Mucosa of descending colon (tissue), 3 donors: ENCODE data around the gene NUDT2. TPM values are rescaled to one million over a fixed set of nuclear protein-coding genes. Genes with fewer than 3 reads are reported as not detected.
"Not testable (repeated sequence)": the region's sequence is repeated elsewhere in the genome, so short reads cannot be mapped to it uniquely, and the experiment has no call there.

ENCODE experiments used
- ATAC-seq: fragments of 200-7000 bp; cut with Tn5 transposase; one replicate; pipeline ENCODE4 v1.9.1; 2020; ENCODE audit warnings: mild to moderate bottlenecking, moderate library complexity
- DNase-seq, 3 donors: peaks; one replicate each; pipeline ENCODE4 v3.0.0-alpha.2; 2020
- H3K36me3 ChIP-seq: fragments of 200-600 bp; one replicate; pipeline ENCODE4 v1.8.0; 2021; ENCODE audit warnings: low read depth, mild to moderate bottlenecking
- H3K4me1 ChIP-seq: fragments of 200-600 bp; one replicate; pipeline ENCODE4 v1.8.0; 2021; ENCODE audit warnings: low read depth, mild to moderate bottlenecking
- H3K4me3 ChIP-seq: fragments of 200-600 bp; one replicate; pipeline ENCODE4 v1.8.0; 2021; ENCODE audit warnings: mild to moderate bottlenecking
- H3K9me3 ChIP-seq: fragments of 200-600 bp; one replicate; pipeline ENCODE4 v1.8.0; 2021; ENCODE audit warnings: mild to moderate bottlenecking
- CTCF ChIP-seq: fragments of 200-600 bp; IDR thresholded peaks from one replicate; pipeline ENCODE4 v1.8.0; 2022; ENCODE audit warnings: antibody characterized with exemption, mild to moderate bottlenecking
- intact Hi-C, 2 donors: fragments of 100-400 bp; cut with DNase I in 1 of 2; cut with micrococcal nuclease in 1 of 2; formaldehyde crosslinking; loops; one replicate each; pipeline versions ENCODE4 v1.11.0 to v1.11.1; 2022; cut with DNase I, micrococcal nuclease
- total RNA-seq, 3 donors: library from RNA; stranded (reverse); fragmentation: NEBNext Ultra II Directional in 2 of 3; extraction: Animal tissue kit (Norgen Biotek cat#: 25700) in 2 of 3; gene quantifications; one replicate each; pipeline versions ENCODE4 v1.2.1 to v1.2.4, GENCODE V29; 2021 to 2023
- donor health status: DM: no; HTN: no; CAD: no; lungs with moderate emphysema.
- donor health status: DM: no; HTN: no; CAD: no.
- donor health status: DM: no; HTN: yes; CAD: no.

The NUDT2 gene
- total RNA-seq, 3 donors from 2014 or later, result 14.9 to 19.9 (median 17.2) TPM

- DNase-seq (no peak), ATAC-seq (no peak)
- Histone ChIP-seq H3K4me1 (no peaks in the 10 kb centered on the region), H3K9me3 (no peaks in the 10 kb centered on the region), H3K4me3 (no peak overlapping the region), H3K36me3 (no peaks in the 10 kb centered on the region)
- TF ChIP-seq CTCF, result no peak
- intact Hi-C loops, result no loop called here
Observed at GRCh38 chr9:34343605-34344004, 14.2 kb downstream of the NUDT2 start.

GRCh38 chr9:34346873-34347799 lies 17.8 kb downstream of the NUDT2 start:
- no peaks in the 10 kb centered on the region for H3K4me1 ChIP-seq
- no peak overlapping the region for H3K4me3 ChIP-seq
- DNase-seq, result no peak
- H3K9me3 ChIP-seq, result no peaks in the 10 kb centered on the region
- intact Hi-C loops, result no loop called here
- ATAC-seq, result no peak
- no peaks in the 10 kb centered on the region for H3K36me3 ChIP-seq
- no peak for TF ChIP-seq CTCF

- TF ChIP-seq CTCF, result no peak
- intact Hi-C loops, result no loop called here
- no peak for ATAC-seq
Observed at GRCh38 chr9:34347800-34348158, 18.4 kb downstream of the NUDT2 start.

GRCh38 chr9:34349324-34349723 lies 20.0 kb downstream of the NUDT2 start:
- Histone ChIP-seq H3K4me1 (no peaks in the 10 kb centered on the region), H3K9me3 (no peaks in the 10 kb centered on the region), H3K4me3 (no peak overlapping the region), H3K36me3 (no peaks in the 10 kb centered on the region)
- intact Hi-C loops, result no loop called here
- TF ChIP-seq CTCF, result no peak
- DNase-seq (no peak), ATAC-seq (no peak)

More at GRCh38 chr9:34347800-34348158, 18.4 kb downstream of the NUDT2 start:
- Histone ChIP-seq H3K36me3 (no peaks in the 10 kb centered on the region), H3K4me1 (no peaks in the 10 kb centered on the region), H3K9me3 (no peaks in the 10 kb centered on the region), H3K4me3 (no peak overlapping the region)
- no peak for DNase-seq

GRCh38 chr9:34352122-34352652 lies 22.8 kb downstream of the NUDT2 start:
- peak; percentile 67 for ATAC-seq
- intact Hi-C loops, H3K9me3 ChIP-seq, H3K36me3 ChIP-seq, H3K4me1 ChIP-seq, DNase-seq, H3K4me3 ChIP-seq: not testable (repeated sequence)

- ATAC-seq, H3K4me3 ChIP-seq, H3K36me3 ChIP-seq, intact Hi-C loops, H3K9me3 ChIP-seq, DNase-seq, H3K4me1 ChIP-seq: not testable (repeated sequence)
Observed at GRCh38 chr9:34352957-34353356, 23.6 kb downstream of the NUDT2 start.
